ENCODE data around the gene MYBBP1A.

The MYBBP1A gene

GRCh38 chr17:4512156-4513112 lies 42.8 kb downstream of the MYBBP1A start:
- Histone ChIP-seq H3K4me3 (ENCODE audit: low read length) (no peak overlapping the region), H3K36me3 (ENCODE audit: control insufficient read depth, insufficient read depth, low read length) (no peaks in the 10 kb centered on the region), H3K9ac (ENCODE audit: low read length) (no peak overlapping the region), H3K9me3 (ENCODE audit: control insufficient read depth, low read length) (no peaks in the 10 kb centered on the region), H3K4me1 (ENCODE audit: control insufficient read depth, insufficient read depth, low read length) (peaks cover 67% of the 10 kb centered on the region), H3K27me3 (ENCODE audit: control insufficient read depth, insufficient read depth, low read length) (no peaks in the 10 kb centered on the region)

DNA sequence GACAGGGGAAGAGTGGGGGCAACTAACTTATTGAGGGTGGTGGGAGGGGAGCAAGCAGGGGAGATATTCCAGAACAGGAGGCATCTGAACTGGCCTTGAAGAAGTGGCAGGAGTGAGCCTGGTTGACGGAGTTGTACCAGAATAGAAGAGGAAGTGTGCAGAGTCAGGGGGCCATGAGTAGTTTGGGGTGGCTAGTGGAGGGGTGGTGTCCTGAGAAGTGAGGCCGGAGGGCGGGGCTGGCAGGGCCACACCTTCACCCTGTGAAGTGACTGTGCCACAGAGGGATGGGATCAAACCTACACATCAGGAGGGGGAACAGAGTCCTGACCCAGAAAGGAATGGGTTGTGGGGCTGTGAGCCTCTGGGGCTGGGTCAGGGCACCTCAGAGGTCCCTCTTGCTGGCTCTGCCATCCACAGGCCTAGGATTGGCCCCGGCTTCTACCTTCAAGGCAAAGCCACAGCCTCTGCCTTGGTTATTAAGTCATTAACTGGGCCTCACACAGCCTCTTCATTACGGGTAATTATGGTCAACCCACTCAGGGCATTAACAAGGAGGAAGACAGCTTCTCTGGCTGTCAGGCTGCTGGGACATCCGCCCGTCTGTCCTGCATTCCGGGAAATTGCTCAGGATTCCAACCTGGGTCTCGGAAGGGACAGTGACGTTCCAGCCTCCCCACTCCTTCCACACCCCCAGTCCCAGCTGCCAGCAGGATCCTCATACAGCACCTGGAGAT lies 43.8 kb downstream of the MYBBP1A start:
- H3K4me3 ChIP-seq (ENCODE audit: low read length), result no peak overlapping the region
- no peaks in the 10 kb centered on the region for H3K9me3 ChIP-seq (ENCODE audit: control insufficient read depth, low read length)
- peaks cover 70% of the 10 kb centered on the region for H3K4me1 ChIP-seq (ENCODE audit: control insufficient read depth, insufficient read depth, low read length)
- no peaks in the 10 kb centered on the region for H3K36me3 ChIP-seq (ENCODE audit: control insufficient read depth, insufficient read depth, low read length)
- no peaks in the 10 kb centered on the region for H3K27me3 ChIP-seq (ENCODE audit: control insufficient read depth, insufficient read depth, low read length)
- no peak overlapping the region for H3K9ac ChIP-seq (ENCODE audit: low read length)

GRCh38 chr17:4510618-4510941 lies 44.6 kb downstream of the MYBBP1A start:
- Histone ChIP-seq H3K4me1 (ENCODE audit: control insufficient read depth, insufficient read depth, low read length) (peaks cover 75% of the 10 kb centered on the region), H3K36me3 (ENCODE audit: control insufficient read depth, insufficient read depth, low read length) (no peaks in the 10 kb centered on the region), H3K27me3 (ENCODE audit: control insufficient read depth, insufficient read depth, low read length) (no peaks in the 10 kb centered on the region), H3K4me3 (ENCODE audit: low read length) (no peak overlapping the region), H3K9ac (ENCODE audit: low read length) (no peak overlapping the region), H3K9me3 (ENCODE audit: control insufficient read depth, low read length) (no peaks in the 10 kb centered on the region)

DNA sequence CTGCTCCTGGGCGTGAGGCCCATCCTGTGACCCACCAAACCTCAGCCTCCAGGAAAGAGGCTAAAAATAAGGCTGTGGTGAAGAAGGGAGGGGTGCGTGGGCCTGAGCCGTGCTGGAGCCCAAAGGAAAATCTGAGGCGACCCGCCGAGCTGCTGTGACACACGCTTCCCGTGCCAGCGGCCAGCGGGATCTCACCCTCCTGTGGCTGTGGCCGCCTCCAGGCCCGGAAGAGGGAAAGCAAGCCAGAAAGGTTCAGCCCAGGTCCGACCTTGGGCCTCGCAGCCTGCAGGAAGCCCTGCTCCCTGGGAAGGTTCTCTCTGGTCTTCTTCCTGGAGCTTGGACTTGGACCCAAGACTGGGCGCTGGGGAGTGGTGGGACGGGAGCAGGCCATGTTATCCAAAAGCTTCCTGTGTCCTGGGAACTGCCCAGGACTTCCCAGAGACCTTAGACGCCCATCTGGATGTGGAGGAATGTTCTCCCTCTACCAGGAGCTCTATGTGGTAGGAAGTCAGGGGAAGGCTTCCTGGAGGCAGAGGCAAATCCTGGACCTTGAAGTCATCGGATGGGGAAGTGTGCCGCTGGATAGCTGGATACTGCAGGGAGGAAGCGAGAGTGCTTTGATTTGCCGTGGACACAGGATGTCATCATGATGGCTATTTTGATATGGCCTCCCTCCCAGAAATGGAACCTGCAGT lies 45.1 kb downstream of the MYBBP1A start:
- Histone ChIP-seq H3K9me3 (ENCODE audit: control insufficient read depth, low read length) (no peaks in the 10 kb centered on the region), H3K9ac (ENCODE audit: low read length) (no peak overlapping the region), H3K36me3 (ENCODE audit: control insufficient read depth, insufficient read depth, low read length) (no peaks in the 10 kb centered on the region), H3K4me1 (ENCODE audit: control insufficient read depth, insufficient read depth, low read length) (peaks cover 74% of the 10 kb centered on the region), H3K27me3 (ENCODE audit: control insufficient read depth, insufficient read depth, low read length) (no peaks in the 10 kb centered on the region), H3K4me3 (ENCODE audit: low read length) (no peak overlapping the region)

- Histone ChIP-seq H3K9ac (ENCODE audit: low read length) (no peak overlapping the region), H3K9me3 (ENCODE audit: control insufficient read depth, low read length) (no peaks in the 10 kb centered on the region), H3K4me1 (ENCODE audit: control insufficient read depth, insufficient read depth, low read length) (peaks cover 68% of the 10 kb centered on the region), H3K36me3 (ENCODE audit: control insufficient read depth, insufficient read depth, low read length) (no peaks in the 10 kb centered on the region), H3K27me3 (ENCODE audit: control insufficient read depth, insufficient read depth, low read length) (no peaks in the 10 kb centered on the region), H3K4me3 (ENCODE audit: low read length) (no peak overlapping the region)
These were observed 45.8 kb downstream of the MYBBP1A start for GRCh38 chr17:4509401-4509800.

GRCh38 chr17:4508207-4508606 lies 47.0 kb downstream of the MYBBP1A start:
- H3K4me1 ChIP-seq (ENCODE audit: control insufficient read depth, insufficient read depth, low read length), result peaks cover 68% of the 10 kb centered on the region
- H3K27me3 ChIP-seq (ENCODE audit: control insufficient read depth, insufficient read depth, low read length), result no peaks in the 10 kb centered on the region
- no peak overlapping the region for H3K9ac ChIP-seq (ENCODE audit: low read length)
- H3K36me3 ChIP-seq (ENCODE audit: control insufficient read depth, insufficient read depth, low read length), result no peaks in the 10 kb centered on the region
- H3K9me3 ChIP-seq (ENCODE audit: control insufficient read depth, low read length), result no peaks in the 10 kb centered on the region
- H3K4me3 ChIP-seq (ENCODE audit: low read length), result no peak overlapping the region

DNA sequence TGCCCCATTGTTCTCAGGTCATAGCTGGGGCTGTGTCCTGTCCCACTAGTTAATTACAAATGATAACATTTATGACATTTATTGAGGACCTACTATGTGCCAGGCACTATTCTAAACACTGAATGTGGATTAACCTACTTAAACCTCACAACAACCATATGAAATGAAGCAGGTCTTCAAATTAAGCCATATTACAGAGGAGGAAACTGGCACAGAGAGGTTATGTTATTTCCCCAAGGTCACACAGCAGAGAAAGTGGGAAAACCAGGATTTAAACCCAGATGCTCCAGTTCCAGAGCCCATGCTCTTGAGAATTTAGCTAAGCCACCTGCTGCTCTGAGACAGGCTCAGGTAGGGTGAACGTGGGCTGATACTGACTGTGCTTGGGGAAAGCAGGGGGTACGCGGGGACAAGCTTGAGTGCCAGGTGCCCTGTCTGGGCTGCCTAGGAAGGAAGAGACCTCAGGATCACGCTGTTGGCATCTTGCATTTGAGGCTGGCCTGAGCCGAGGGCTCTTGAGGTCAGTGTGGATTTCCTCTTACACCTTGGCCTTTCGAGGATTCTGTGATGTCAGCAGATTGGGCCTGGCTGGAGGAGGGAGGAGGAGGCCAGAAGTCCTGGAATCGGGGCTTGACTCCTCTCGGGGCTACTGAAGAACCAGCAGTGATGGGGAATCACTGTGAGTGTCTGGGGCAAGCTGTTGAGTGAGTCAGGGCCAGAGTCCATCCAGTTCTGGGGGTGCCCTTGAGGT lies 47.6 kb downstream of the MYBBP1A start:
- H3K27me3 ChIP-seq (ENCODE audit: control insufficient read depth, insufficient read depth, low read length), result no peaks in the 10 kb centered on the region
- H3K4me1 ChIP-seq (ENCODE audit: control insufficient read depth, insufficient read depth, low read length), result peaks cover 65% of the 10 kb centered on the region
- no peak overlapping the region for H3K9ac ChIP-seq (ENCODE audit: low read length)
- H3K9me3 ChIP-seq (ENCODE audit: control insufficient read depth, low read length), result no peaks in the 10 kb centered on the region
- no peak overlapping the region for H3K4me3 ChIP-seq (ENCODE audit: low read length)
- H3K36me3 ChIP-seq (ENCODE audit: control insufficient read depth, insufficient read depth, low read length), result no peaks in the 10 kb centered on the region

- no peak overlapping the region for H3K9ac ChIP-seq (ENCODE audit: low read length)
These were observed 48.3 kb downstream of the MYBBP1A start for GRCh38 chr17:4506892-4507291.

GRCh38 chr17:4506175-4506813 lies 48.9 kb downstream of the MYBBP1A start:
- no peak overlapping the region for H3K9ac ChIP-seq (ENCODE audit: low read length)
- H3K4me3 ChIP-seq (ENCODE audit: low read length), result no peak overlapping the region
- H3K4me1 ChIP-seq (ENCODE audit: control insufficient read depth, insufficient read depth, low read length), result peaks cover 57% of the 10 kb centered on the region
- peaks cover 3% of the 10 kb centered on the region for H3K27me3 ChIP-seq (ENCODE audit: control insufficient read depth, insufficient read depth, low read length)
- no peaks in the 10 kb centered on the region for H3K9me3 ChIP-seq (ENCODE audit: control insufficient read depth, low read length)
- H3K36me3 ChIP-seq (ENCODE audit: control insufficient read depth, insufficient read depth, low read length), result no peaks in the 10 kb centered on the region

More at GRCh38 chr17:4506892-4507291, 48.3 kb downstream of the MYBBP1A start:
- Histone ChIP-seq H3K4me3 (ENCODE audit: low read length) (no peak overlapping the region), H3K27me3 (ENCODE audit: control insufficient read depth, insufficient read depth, low read length) (no peaks in the 10 kb centered on the region), H3K9me3 (ENCODE audit: control insufficient read depth, low read length) (no peaks in the 10 kb centered on the region), H3K4me1 (ENCODE audit: control insufficient read depth, insufficient read depth, low read length) (peaks cover 58% of the 10 kb centered on the region), H3K36me3 (ENCODE audit: control insufficient read depth, insufficient read depth, low read length) (no peaks in the 10 kb centered on the region)

- no peak overlapping the region for H3K4me3 ChIP-seq (ENCODE audit: low read length)
- no peaks in the 10 kb centered on the region for H3K36me3 ChIP-seq (ENCODE audit: control insufficient read depth, insufficient read depth, low read length)
- H3K27me3 ChIP-seq (ENCODE audit: control insufficient read depth, insufficient read depth, low read length), result peaks cover 13% of the 10 kb centered on the region
- H3K4me1 ChIP-seq (ENCODE audit: control insufficient read depth, insufficient read depth, low read length), result peaks cover 62% of the 10 kb centered on the region
- H3K9me3 ChIP-seq (ENCODE audit: control insufficient read depth, low read length), result no peaks in the 10 kb centered on the region
- no peak overlapping the region for H3K9ac ChIP-seq (ENCODE audit: low read length)
These were observed 50.0 kb downstream of the MYBBP1A start for GRCh38 chr17:4505187-4505586.

DNA sequence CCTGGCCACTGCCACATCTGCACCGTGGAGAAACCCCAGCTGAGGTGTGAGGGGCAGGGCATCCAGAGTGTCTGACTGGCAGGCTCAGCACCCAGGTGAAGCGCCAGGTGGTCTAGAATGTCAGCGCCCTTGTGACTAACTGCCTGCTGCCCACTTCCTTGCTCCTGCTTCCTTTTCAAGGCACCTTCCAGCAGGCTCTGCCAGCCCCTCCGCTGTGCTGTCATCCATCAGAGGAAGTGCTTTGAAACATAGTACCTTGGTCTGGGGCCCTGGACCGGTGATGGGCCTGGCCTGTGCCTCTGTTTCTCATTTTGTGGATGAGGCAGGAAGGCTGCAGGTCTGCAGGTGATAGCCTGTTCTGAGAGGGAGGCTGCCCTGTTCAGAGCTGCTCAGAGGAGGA lies 51.0 kb downstream of the MYBBP1A start:
- no peak overlapping the region for H3K9ac ChIP-seq (ENCODE audit: low read length)
- H3K4me3 ChIP-seq (ENCODE audit: low read length), result no peak overlapping the region
- no peaks in the 10 kb centered on the region for H3K36me3 ChIP-seq (ENCODE audit: control insufficient read depth, insufficient read depth, low read length)
- H3K4me1 ChIP-seq (ENCODE audit: control insufficient read depth, insufficient read depth, low read length), result peaks cover 64% of the 10 kb centered on the region
- peaks cover 17% of the 10 kb centered on the region for H3K27me3 ChIP-seq (ENCODE audit: control insufficient read depth, insufficient read depth, low read length)
- no peaks in the 10 kb centered on the region for H3K9me3 ChIP-seq (ENCODE audit: control insufficient read depth, low read length)

All from mucosa of stomach (tissue), 1 donor.